H1 (cell line): ENCODE measurements around the gene PIK3CG. TPM values are rescaled to one million over a fixed set of nuclear protein-coding genes. Genes with fewer than 3 reads are reported as not detected.

Experiments used
- CTCF ChIA-PET: fragments of 300-600 bp; sonication (Branson Sonifier 250); formaldehyde crosslinking; loops from one replicate; lab custom pipeline; 2021; ENCODE audit not compliant: partially characterized antibody; lab: Charles Lee
- POLR2A ChIA-PET: fragments of 300-600 bp; sonication (Branson Sonifier 250); formaldehyde crosslinking; loops from one replicate; lab custom pipeline; 2021; ENCODE audit warnings: inconsistent platforms; ENCODE audit not compliant: partially characterized antibody; lab: Charles Lee
- DNase-seq, 2 experiments: peaks; one replicate each; pipeline versions ENCODE4 v3.0.0 to v3.0.0-alpha.2; 2010 to 2022; ENCODE audit warnings: low spot score in 2 of 2, low read depth in 1 of 2, mixed read lengths in 1 of 2
- FAIRE-seq: peaks from 2 replicates; lab custom pipeline; 2011; peaks lifted over from hg19 to GRCh38; lab: Jason Lieb, UNC
- H2AFZ ChIP-seq: 2 replicates; pipeline ENCODE4 v1.8.1; 2012; ENCODE audit warnings: low read length, inconsistent platforms
- H2AK5ac ChIP-seq: 2 replicates; pipeline ENCODE4 v1.6.1; 2013; ENCODE audit warnings: low read depth, low read length
- H2BK120ac ChIP-seq: replicated peaks from 2 replicates; pipeline ENCODE3; 2013; ENCODE audit warnings: low read depth, low read length, inconsistent platforms
- H2BK12ac ChIP-seq: 2 replicates; pipeline ENCODE4 v1.6.1; 2013; ENCODE audit warnings: low read depth, low read length
- H2BK15ac ChIP-seq: 2 replicates; pipeline ENCODE4 v1.6.1; 2013; ENCODE audit warnings: low read length
- H2BK20ac ChIP-seq: 2 replicates; pipeline ENCODE4 v1.6.1; 2013; ENCODE audit warnings: low read length
- H2BK5ac ChIP-seq: 2 replicates; pipeline ENCODE4 v1.6.1; 2013; ENCODE audit warnings: low read depth, low read length
- H3K14ac ChIP-seq: 2 replicates; pipeline ENCODE4 v1.6.1; 2013; ENCODE audit warnings: inconsistent platforms; ENCODE audit not compliant: insufficient read length
- H3K18ac ChIP-seq: 2 replicates; pipeline ENCODE4 v1.6.1; 2013; ENCODE audit warnings: low read length; ENCODE audit errors: extremely low read depth
- H3K23ac ChIP-seq: 2 replicates; pipeline ENCODE4 v1.6.1; 2013; ENCODE audit warnings: inconsistent platforms; ENCODE audit not compliant: insufficient read length
- H3K23me2 ChIP-seq: 2 replicates; pipeline ENCODE4 v1.6.1; 2013; ENCODE audit warnings: low read depth, low read length
- H3K27ac ChIP-seq: 2 replicates; pipeline ENCODE4 v1.6.1; 2011; ENCODE audit warnings: low read depth, low read length, inconsistent platforms
- H3K27me3 ChIP-seq, 4 experiments: replicated peaks in 1 of 4; 1 replicate in 1 of 4; 2 replicates in 3 of 4; pipeline versions ENCODE4 v1.6.1 to v1.8.1; 2011 to 2013; ENCODE audit warnings: low read length in 3 of 4, mild to moderate bottlenecking in 3 of 4, inconsistent platforms in 2 of 4, mixed read lengths in 2 of 4, moderate library complexity in 1 of 4; ENCODE audit not compliant: control insufficient read depth in 3 of 4, insufficient read depth in 3 of 4; ENCODE audit errors: extremely low read depth in 1 of 4
- H3K36me3 ChIP-seq, 4 experiments: 2 replicates each; pipeline versions ENCODE4 v1.6.1 to v1.8.1; 2011 to 2013; ENCODE audit warnings: mild to moderate bottlenecking in 4 of 4, low read length in 3 of 4, moderate library complexity in 2 of 4, control low read depth in 1 of 4, inconsistent platforms in 1 of 4; ENCODE audit not compliant: insufficient read depth in 4 of 4, control insufficient read depth in 2 of 4
- H3K4ac ChIP-seq: replicated peaks from 2 replicates; pipeline ENCODE3; 2013; ENCODE audit warnings: low read length, low read depth, mixed read lengths, inconsistent platforms; ENCODE audit not compliant: insufficient read length
- H3K4me1 ChIP-seq, 4 experiments: replicated peaks in 1 of 4; 1 replicate in 1 of 4; 2 replicates in 3 of 4; pipeline versions ENCODE4 v1.6.1 to v1.8.1; 2011 to 2013; ENCODE audit warnings: low read length in 3 of 4, inconsistent platforms in 2 of 4, mixed read lengths in 1 of 4; ENCODE audit not compliant: insufficient read depth in 4 of 4, control insufficient read depth in 3 of 4
- H3K4me2 ChIP-seq, 2 experiments: 2 replicates each; pipeline versions ENCODE4 v1.6.1 to v1.8.1; 2011 to 2013; ENCODE audit warnings: low read depth in 2 of 2, low read length in 2 of 2, control low read depth in 1 of 2, inconsistent platforms in 1 of 2, mild to moderate bottlenecking in 1 of 2; ENCODE audit not compliant: insufficient read depth in 1 of 2
- H3K4me3 ChIP-seq, 4 experiments: fragments of 200-600, 300-600 bp in 1 of 4; sonication (generic), shearing (Covaris generic), sonication (Bioruptor Twin) in 1 of 4; 2 replicates each; pipeline versions ENCODE4 v1.5.1 to v1.8.1; 2011 to 2016; ENCODE audit warnings: low read length in 4 of 4, low read depth in 3 of 4, control low read depth in 2 of 4, inconsistent platforms in 2 of 4, mild to moderate bottlenecking in 2 of 4, mixed read lengths in 1 of 4, moderate library complexity in 1 of 4; ENCODE audit not compliant: insufficient read depth in 2 of 4; ENCODE audit errors: extremely low read depth in 1 of 4
- H3K56ac ChIP-seq: replicated peaks from 2 replicates; pipeline ENCODE3; 2013; ENCODE audit warnings: low read depth, mild to moderate bottlenecking, mixed read lengths, low read length, inconsistent platforms; ENCODE audit not compliant: insufficient read length
- H3K79me1 ChIP-seq: 2 replicates; pipeline ENCODE4 v1.6.1; 2013; ENCODE audit warnings: low read depth, low read length, control low read depth
- H3K79me2 ChIP-seq, 2 experiments: 2 replicates each; pipeline versions ENCODE4 v1.6.1 to v1.8.1; 2012 to 2013; ENCODE audit warnings: low read length in 2 of 2, mild to moderate bottlenecking in 2 of 2, inconsistent platforms in 1 of 2; ENCODE audit not compliant: insufficient read depth in 2 of 2, control insufficient read depth in 1 of 2
- H3K9ac ChIP-seq, 4 experiments: replicated peaks in 1 of 4; 1 replicate in 1 of 4; 2 replicates in 3 of 4; pipeline versions ENCODE4 v1.6.1 to v1.8.1; 2011 to 2013; ENCODE audit warnings: low read depth in 3 of 4, low read length in 3 of 4, control low read depth in 2 of 4, mild to moderate bottlenecking in 2 of 4, moderate library complexity in 2 of 4, inconsistent platforms in 1 of 4; ENCODE audit errors: extremely low read depth in 1 of 4
- H3K9me3 ChIP-seq, 2 experiments: 2 replicates each; pipeline versions ENCODE4 v1.6.1 to v1.8.1; 2012 to 2013; ENCODE audit warnings: mild to moderate bottlenecking in 2 of 2, moderate library complexity in 2 of 2, control low read depth in 1 of 2, inconsistent platforms in 1 of 2, low read depth in 1 of 2, low read length in 1 of 2, mixed read lengths in 1 of 2; ENCODE audit not compliant: insufficient read depth in 2 of 2
- H4K20me1 ChIP-seq, 2 experiments: replicated peaks in 1 of 2; 2 replicates each; pipeline versions ENCODE3 to v1.8.1; 2011 to 2013; ENCODE audit warnings: inconsistent platforms in 2 of 2, low read length in 2 of 2, mild to moderate bottlenecking in 1 of 2; ENCODE audit not compliant: insufficient read depth in 2 of 2, control insufficient read depth in 1 of 2
- H4K5ac ChIP-seq: 2 replicates; pipeline ENCODE4 v1.6.1; 2013; ENCODE audit warnings: low read length, low read depth, mixed read lengths, inconsistent platforms; ENCODE audit not compliant: insufficient read length
- H4K8ac ChIP-seq: 2 replicates; pipeline ENCODE4 v1.8.0; 2013; ENCODE audit warnings: mild to moderate bottlenecking, moderate library complexity, low read length, inconsistent platforms; ENCODE audit not compliant: insufficient read depth; ENCODE audit errors: extremely low read depth
- H4K91ac ChIP-seq: replicated peaks from 2 replicates; pipeline ENCODE3; 2013; ENCODE audit warnings: low read length, mixed read lengths, inconsistent platforms; ENCODE audit not compliant: insufficient read length
- BACH1 ChIP-seq: IDR thresholded peaks from 2 replicates; pipeline ENCODE4 v1.6.1; 2012; ENCODE audit warnings: low read length, improper control_type of control experiment
- POLR2AphosphoS5 ChIP-seq: IDR thresholded peaks from 2 replicates; pipeline ENCODE4 v1.6.1; 2011; ENCODE audit warnings: low read depth, low read length
- RNF2 ChIP-seq: fragments of 200-900, 300-1000 bp; sonication (generic); IDR thresholded peaks from 2 replicates; pipeline ENCODE4 v1.7.1; 2016; ENCODE audit warnings: borderline replicate concordance, low read depth, mild to moderate bottlenecking, antibody characterized with exemption, low read length; ENCODE audit not compliant: poor library complexity, severe bottlenecking; ENCODE audit errors: missing control alignments
- TBP ChIP-seq: IDR thresholded peaks from 2 replicates; pipeline ENCODE4 v1.6.1; 2011; ENCODE audit warnings: low read depth, low read length, improper control_type of control experiment
- WGBS, 2 experiments: shearing (Covaris generic) in 1 of 2; methylation state at CpG; one replicate each; pipeline versions ENCODE4 v1.1.6 to v1.1.7; 2013 to 2015; ENCODE audit warnings: low lambda C conversion rate in 2 of 2, mixed read lengths in 2 of 2, inconsistent platforms in 1 of 2, low coverage in 1 of 2, missing lambda C conversion rate in 1 of 2; ENCODE audit not compliant: insufficient replicate concordance in 2 of 2, insufficient coverage in 1 of 2, insufficient read length in 1 of 2; ENCODE audit errors: extremely low coverage in 1 of 2, missing lambda C conversion rate in 1 of 2; 5-methylcytosine and 5-hydroxymethylcytosine counted together
- polyA plus RNA-seq, 7 experiments: library from polyadenylated mRNA; depleted of rRNA in 3 of 7; stranded (reverse) in 5 of 7; unstranded in 2 of 7; fragments of >200 nt in 5 of 7; fragments of 200-250 nt in 2 of 7; gene quantifications; 1 replicate in 5 of 7; 2 replicates in 1 of 7; 4 replicates in 1 of 7; pipeline versions ENCODE4 v1.2.1 to v1.2.3, GENCODE V29; 2011 to 2013; ENCODE audit warnings: missing spikeins in 2 of 7, mixed read lengths in 2 of 7
- total RNA-seq: library from RNA; stranded (reverse); fragmentation: NEBNext Ultra II Directional; extraction: Animal tissue kit (Norgen Biotek cat#: 25700); gene quantifications from 2 replicates; pipeline ENCODE4 v1.2.1, GENCODE V29; 2021

Gene PIK3CG
- total and polyA plus RNA-seq, 2 of the 8 experiments (the other 6 are each of a cell fraction or from before 2014, with no cell fraction given), result not detected

DNA sequence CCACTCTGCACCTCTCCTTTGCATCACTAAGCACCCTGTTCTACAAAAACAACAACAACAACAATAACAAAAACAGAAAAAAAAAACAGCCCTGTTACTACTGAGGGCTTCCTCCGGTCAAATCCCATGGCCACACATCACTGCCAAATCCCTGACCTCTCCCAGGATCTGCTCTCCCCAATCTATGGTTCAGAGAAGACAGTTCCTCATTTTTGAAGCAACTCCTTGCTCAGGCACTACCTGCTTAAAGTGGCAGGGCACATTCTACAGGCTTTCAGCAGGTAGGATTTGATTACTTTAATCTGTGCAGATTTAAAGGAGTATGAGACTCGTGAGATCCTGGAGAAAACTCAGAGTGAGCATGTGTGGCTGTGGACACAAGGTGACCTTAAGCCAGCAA lies 46.9 kb downstream of the PIK3CG start:
- Histone ChIP-seq H4K8ac (no peak overlapping the region), H4K91ac (no peak overlapping the region), H3K4ac (no peak overlapping the region), H2BK15ac (no peak overlapping the region), H3K18ac (no peak overlapping the region), H4K5ac (no peak overlapping the region), H3K79me1 (no peaks in the 10 kb centered on the region), H3K4me2 (no peak overlapping the region), H2BK20ac (no peak overlapping the region), H2BK12ac (no peak overlapping the region), H2AK5ac (no peak overlapping the region), H3K4me1 (no peaks in the 10 kb centered on the region), H2AFZ (no peak overlapping the region), H3K23ac (no peak overlapping the region), H3K79me2 (no peaks in the 10 kb centered on the region), H3K9ac (no peak overlapping the region), H3K14ac (no peak overlapping the region), H3K23me2 (no peaks in the 10 kb centered on the region), H2BK5ac (no peak overlapping the region), H3K56ac (no peak overlapping the region), H4K20me1 (no peaks in the 10 kb centered on the region), H3K27ac (no peak overlapping the region), H2BK120ac (no peak overlapping the region), H3K27me3 (no peaks in the 10 kb centered on the region; a peak in 2 of 7 replicates), H3K4me3 (no peak overlapping the region), H3K9me3 (no peaks in the 10 kb centered on the region), H3K36me3 (no peaks in the 10 kb centered on the region)
- WGBS, 2 experiments, result 91% methylated on average over 2 of the region's 2 CpGs; no CpG with 5 or more reads in 1 of the 2 experiments
- TF ChIP-seq BACH1 (no peak), TBP (no peak), POLR2AphosphoS5 (no peak), RNF2 (no peak)
- DNase-seq (no peak), FAIRE-seq (no peak)
- ChIA-PET CTCF (interaction anchor here (0.6 to 1.9 kb wide), 4 partner anchors 14 to 288 kb away, joined by 3 to 5 read pairs (median 4); no protein-coding TSS in a partner anchor), POLR2A (no interaction called here)
